ENCODE measurements around the gene RPS19BP1. TPM values are rescaled to one million over a fixed set of nuclear protein-coding genes. Genes with fewer than 3 reads are reported as not detected.

RPS19BP1 gene
- total and polyA plus RNA-seq, 2 donors = 20.0 to 147 TPM

DNA sequence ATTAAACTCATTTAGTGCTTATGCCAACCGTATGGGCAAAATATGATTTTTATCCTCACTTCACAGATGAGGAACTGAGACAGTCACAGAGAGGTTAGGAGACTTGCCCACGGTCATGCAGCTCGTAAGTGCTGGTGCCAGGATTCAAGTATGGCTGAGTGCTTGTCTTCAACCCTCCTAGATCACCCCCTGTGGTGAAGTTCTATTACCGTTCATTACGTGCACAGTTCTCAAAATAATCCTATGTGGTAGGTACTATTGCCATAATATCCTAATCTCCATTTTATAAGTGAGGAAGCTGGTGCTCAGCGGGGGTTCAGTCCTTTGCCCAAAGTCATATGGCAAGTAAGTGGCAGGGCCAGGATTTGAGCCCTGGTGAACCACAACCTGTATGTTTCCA, 28.9 kb downstream of the RPS19BP1 start:
- Histone ChIP-seq H3K4me1 (ENCODE audit: insufficient read depth) (peaks cover 4% of the 10 kb centered on the region), H3K36me3 (ENCODE audit: insufficient read depth) (no peaks in the 10 kb centered on the region), H3K27ac (ENCODE audit: low read depth) (no peak overlapping the region), H3K4me3 (ENCODE audit: low read depth, low read length) (no peak overlapping the region)
- 58% methylated on average over 6 of the region's 6 CpGs for WGBS
- DNase-seq (ENCODE audit: extremely low spot score) = no peak

DNA sequence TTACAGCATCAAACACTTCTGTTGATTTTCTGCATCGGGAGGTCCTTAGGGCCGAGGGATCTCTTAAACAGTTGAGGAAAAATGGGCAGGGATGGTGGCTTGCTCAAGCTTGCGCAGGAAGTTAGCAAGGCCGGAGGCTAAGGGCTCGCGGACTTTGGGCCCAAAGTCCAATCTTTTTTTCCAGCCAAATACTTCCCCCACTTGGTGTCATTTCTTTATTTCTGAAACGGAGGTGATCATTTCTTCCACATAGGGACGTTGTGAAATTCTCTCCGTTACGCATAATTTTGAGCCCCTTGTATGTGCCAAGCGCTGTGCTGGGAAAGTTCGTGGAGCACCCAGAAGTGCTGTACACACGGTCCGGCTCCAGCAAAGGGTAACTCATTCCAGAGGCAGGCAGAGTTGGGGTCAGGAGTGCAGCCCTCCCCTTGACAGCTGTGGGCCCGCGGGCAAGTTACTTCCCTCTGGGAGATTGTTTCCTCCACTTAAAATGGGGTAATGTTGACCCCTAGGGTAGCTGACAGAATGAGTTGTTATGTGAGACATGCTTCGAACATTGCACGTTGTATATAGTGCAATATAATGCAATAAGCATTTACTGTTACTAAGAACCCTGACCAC, 29.6 kb downstream of the RPS19BP1 start:
- 10% methylated on average over 18 of the region's 18 CpGs for WGBS
- Histone ChIP-seq H3K4me1 (ENCODE audit: insufficient read depth) (peaks cover 4% of the 10 kb centered on the region), H3K36me3 (ENCODE audit: insufficient read depth) (no peaks in the 10 kb centered on the region), H3K4me3 (ENCODE audit: low read depth, low read length) (peak overlapping the region; percentile 91), H3K27ac (ENCODE audit: low read depth) (no peak overlapping the region)
- DNase-seq (ENCODE audit: extremely low spot score) = no peak

DNA sequence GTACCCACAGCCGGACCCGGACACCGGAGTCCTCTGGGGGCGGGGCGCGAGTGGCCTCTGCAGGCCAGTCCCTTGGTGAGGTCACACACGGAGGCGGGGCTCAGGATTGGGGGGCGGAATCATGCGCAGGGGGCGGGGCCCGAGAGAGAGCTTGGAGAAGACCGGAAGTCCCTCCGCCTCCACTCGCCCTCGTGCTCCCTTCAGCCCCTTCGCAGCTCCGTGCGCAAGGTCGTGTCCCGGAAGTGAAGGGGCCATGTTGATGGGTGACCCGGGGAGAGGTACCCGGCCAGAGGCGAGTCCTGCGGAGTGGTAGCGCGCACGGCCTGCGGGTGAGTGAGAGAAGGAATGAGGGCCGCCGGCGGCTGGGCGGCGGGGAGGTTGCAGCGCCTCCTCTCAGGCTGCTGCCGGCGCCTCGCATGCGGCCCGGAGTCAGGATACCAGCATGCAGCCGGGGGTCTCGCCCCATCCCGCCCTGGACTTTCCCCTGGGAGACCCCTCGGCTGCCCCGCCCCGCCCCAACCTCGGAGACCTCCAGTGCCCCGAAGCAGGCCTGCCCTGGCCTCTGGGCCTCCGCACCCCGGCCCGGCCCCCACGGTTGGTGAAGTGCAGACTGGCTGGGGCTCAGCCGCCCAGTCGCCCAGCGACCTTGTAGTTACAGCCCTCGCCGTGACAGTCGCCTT, 30.3 kb downstream of the RPS19BP1 start, which contains the start of gene MIEF1:
Gene MIEF1, plus strand, starts transcription at position 182 of the 680 bp plus-strand sequence. CDS start 9,005 bp downstream, outside the sequence.
- DNase-seq (ENCODE audit: extremely low spot score) = peak; percentile 93
- WGBS = under 1% methylated on average over 58 of the region's 58 CpGs
- Histone ChIP-seq H3K4me3 (ENCODE audit: low read depth, low read length) (peak within 1 kb of the TSS; percentile 91), H3K36me3 (ENCODE audit: insufficient read depth) (no peaks in the 10 kb centered on the region), H3K27ac (ENCODE audit: low read depth) (peak within 1 kb of the TSS; percentile 84), H3K4me1 (ENCODE audit: insufficient read depth) (peaks cover 4% of the 10 kb centered on the region)

DNA sequence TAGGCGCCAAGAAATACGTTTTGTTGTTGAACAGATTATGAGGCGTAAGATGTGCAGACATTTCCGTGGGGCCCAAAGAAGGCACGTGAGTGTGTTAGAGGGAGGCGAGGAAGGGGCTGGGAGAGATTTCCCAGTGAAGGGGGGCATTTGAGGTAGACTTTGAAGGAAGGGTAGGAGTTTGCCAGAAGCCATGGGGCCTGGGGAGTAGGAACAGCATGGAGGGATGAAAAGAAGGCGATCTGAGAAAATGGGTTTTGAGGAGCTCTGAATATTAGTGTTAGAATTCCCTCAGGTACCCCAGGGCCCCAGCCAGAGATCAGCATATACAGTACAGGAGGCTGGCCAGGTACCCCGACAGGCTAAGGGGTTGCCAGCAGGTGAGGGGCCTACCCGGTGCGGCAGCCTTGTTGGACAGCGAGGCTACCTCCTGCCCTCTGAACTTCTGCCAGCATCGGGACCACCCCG, 30.9 kb downstream of the RPS19BP1 start:
- WGBS = 21% methylated on average over 13 of the region's 13 CpGs
- Histone ChIP-seq H3K4me1 (ENCODE audit: insufficient read depth) (peaks cover 4% of the 10 kb centered on the region), H3K27ac (ENCODE audit: low read depth) (peak overlapping the region; percentile 84), H3K36me3 (ENCODE audit: insufficient read depth) (no peaks in the 10 kb centered on the region), H3K4me3 (ENCODE audit: low read depth, low read length) (peak overlapping the region; percentile 17)
- DNase-seq (ENCODE audit: extremely low spot score) = no peak

DNA sequence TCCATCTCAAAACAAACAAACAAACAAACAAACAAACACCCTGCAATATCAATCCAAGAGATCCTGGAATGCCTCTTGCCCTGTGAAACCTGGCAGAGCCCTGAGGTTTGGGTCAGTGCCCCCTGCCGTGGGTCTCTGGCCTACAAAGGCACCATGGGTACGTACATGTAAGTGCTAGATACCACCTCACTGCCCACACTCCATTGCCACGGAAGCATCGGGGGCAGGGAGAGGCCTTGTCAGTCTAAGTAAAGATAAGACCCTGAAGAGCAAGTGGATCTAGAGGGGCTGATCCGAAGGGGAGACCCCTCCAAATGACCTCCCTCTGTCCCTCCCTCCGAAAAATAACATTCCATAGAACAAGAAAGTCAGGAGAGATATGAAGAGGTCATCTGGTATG, 32.4 kb downstream of the RPS19BP1 start:
- WGBS = 86% methylated on average over 6 of the region's 6 CpGs
- H3K4me1 ChIP-seq (ENCODE audit: insufficient read depth) = peaks cover 4% of the 10 kb centered on the region

DNA sequence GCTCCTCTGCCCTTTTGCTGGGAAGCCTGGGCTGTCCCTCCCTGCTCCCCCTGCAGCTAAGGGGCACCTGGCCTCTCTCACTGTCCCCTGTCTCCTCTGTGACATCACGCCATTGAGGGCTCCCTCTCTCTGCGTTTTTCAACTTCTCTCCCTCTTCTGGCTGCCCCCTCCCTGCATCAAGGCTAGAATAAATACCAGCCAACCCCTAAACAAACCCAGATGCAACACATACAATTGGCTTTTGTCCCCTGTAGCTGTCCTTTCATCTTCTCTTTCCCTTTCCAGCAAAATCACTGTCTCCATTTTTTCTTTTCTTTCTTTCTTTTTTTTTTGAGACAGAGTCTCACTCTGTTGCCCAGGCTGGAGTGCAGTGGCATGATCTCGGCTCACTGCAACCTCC, 33.7 kb downstream of the RPS19BP1 start:
- peaks cover 4% of the 10 kb centered on the region for H3K4me1 ChIP-seq (ENCODE audit: insufficient read depth)
- 52% methylated on average over 3 of the region's 3 CpGs for WGBS
- no peak overlapping the region for H3K4me3 ChIP-seq (ENCODE audit: low read depth, low read length)
- H3K27ac ChIP-seq (ENCODE audit: low read depth) = no peak overlapping the region
- no peaks in the 10 kb centered on the region for H3K36me3 ChIP-seq (ENCODE audit: insufficient read depth)
- DNase-seq (ENCODE audit: extremely low spot score) = no peak

More for the DNA sequence above, 32.4 kb downstream of the RPS19BP1 start:
- Histone ChIP-seq H3K36me3 (ENCODE audit: insufficient read depth) (no peaks in the 10 kb centered on the region), H3K4me3 (ENCODE audit: low read depth, low read length) (no peak overlapping the region), H3K27ac (ENCODE audit: low read depth) (no peak overlapping the region)
- DNase-seq (ENCODE audit: extremely low spot score) = no peak

DNA sequence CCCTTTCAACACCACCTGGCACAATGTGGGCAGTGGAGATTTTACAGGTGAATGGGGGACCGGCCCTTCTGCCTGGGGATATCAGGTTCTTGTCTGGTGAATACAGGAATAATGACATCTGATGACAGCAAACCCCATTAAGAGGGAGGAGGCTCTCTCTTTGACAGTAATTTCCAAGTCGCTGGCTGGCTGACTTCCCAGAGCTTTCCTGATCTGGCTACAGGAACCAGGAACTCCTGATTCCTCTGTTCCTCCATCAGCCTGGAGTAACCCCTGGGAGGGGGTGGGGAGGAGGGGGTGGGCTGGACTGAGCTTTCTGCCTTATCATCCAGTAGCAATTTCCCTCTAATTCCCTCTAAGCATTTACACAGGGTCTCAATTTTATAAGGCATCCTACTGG, 34.2 kb downstream of the RPS19BP1 start:
- Histone ChIP-seq H3K4me3 (ENCODE audit: low read depth, low read length) (no peak overlapping the region), H3K36me3 (ENCODE audit: insufficient read depth) (no peaks in the 10 kb centered on the region), H3K4me1 (ENCODE audit: insufficient read depth) (peaks cover 4% of the 10 kb centered on the region), H3K27ac (ENCODE audit: low read depth) (no peak overlapping the region)
- no peak for DNase-seq (ENCODE audit: extremely low spot score)
- WGBS = 25% methylated on average over 2 of the region's 2 CpGs

DNA sequence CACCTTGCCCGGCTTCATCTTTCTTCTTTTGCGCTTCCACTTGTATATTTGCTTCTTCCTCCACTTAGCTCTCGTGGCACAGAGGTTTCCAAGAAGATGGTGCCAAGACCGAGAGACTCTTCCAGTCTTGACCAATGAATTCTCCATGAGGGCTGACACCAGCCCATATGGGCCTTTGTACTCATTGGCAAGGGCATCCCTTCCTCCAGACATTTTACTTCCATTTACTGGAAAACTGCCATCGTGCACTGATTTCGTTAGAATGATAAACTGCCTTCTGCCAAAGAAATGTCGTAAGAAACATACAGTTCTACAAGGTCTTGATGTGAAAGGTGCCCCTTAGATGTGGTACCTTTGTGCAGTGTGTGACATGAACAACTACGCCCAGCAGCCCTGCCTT, 35.1 kb downstream of the RPS19BP1 start:
- 81% methylated on average over 8 of the region's 8 CpGs for WGBS
- no peak for DNase-seq (ENCODE audit: extremely low spot score)
- no peak overlapping the region for H3K4me3 ChIP-seq (ENCODE audit: low read depth, low read length)
- no peaks in the 10 kb centered on the region for H3K36me3 ChIP-seq (ENCODE audit: insufficient read depth)
- H3K27ac ChIP-seq (ENCODE audit: low read depth) = no peak overlapping the region
- no peaks in the 10 kb centered on the region for H3K4me1 ChIP-seq (ENCODE audit: insufficient read depth)

DNA sequence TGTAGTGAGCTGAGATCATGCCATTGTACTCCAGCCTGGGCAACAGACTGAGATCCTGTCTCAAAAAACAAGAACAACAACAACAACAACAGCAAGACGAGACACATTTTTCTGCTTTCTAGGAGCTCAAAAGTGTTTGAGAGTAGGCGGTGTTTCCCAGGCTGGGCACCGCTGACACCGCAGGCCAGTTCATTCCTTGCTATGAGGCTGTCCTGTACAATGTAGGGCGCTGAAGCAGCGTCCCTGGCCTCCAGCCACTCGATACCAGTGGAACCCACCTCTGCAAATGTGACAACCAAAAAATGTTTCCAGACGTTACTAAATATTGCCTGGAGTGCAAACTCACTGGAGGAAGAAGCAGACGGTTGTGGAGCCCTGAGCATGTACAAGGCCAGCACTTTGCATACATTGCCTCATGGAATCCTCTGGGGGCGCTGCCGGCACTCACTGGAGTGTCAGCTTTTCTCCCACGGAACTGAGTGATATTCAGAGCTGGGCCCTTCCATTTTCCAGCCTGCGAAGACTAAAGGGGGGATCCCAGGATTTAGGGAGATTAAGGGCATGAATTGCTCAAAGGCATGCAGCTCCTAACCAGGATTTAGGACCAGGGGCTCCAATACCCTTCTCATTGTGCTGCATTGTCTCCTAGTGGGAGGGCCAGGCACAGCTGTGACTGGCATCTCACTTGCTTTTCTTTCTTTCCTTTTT, 36.3 kb downstream of the RPS19BP1 start:
- no peak for DNase-seq (ENCODE audit: extremely low spot score)
- no peak overlapping the region for H3K27ac ChIP-seq (ENCODE audit: low read depth)
- H3K4me3 ChIP-seq (ENCODE audit: low read depth, low read length) = no peak overlapping the region
- no peaks in the 10 kb centered on the region for H3K4me1 ChIP-seq (ENCODE audit: insufficient read depth)
- no peaks in the 10 kb centered on the region for H3K36me3 ChIP-seq (ENCODE audit: insufficient read depth)
- WGBS = 42% methylated on average over 13 of the region's 13 CpGs

DNA sequence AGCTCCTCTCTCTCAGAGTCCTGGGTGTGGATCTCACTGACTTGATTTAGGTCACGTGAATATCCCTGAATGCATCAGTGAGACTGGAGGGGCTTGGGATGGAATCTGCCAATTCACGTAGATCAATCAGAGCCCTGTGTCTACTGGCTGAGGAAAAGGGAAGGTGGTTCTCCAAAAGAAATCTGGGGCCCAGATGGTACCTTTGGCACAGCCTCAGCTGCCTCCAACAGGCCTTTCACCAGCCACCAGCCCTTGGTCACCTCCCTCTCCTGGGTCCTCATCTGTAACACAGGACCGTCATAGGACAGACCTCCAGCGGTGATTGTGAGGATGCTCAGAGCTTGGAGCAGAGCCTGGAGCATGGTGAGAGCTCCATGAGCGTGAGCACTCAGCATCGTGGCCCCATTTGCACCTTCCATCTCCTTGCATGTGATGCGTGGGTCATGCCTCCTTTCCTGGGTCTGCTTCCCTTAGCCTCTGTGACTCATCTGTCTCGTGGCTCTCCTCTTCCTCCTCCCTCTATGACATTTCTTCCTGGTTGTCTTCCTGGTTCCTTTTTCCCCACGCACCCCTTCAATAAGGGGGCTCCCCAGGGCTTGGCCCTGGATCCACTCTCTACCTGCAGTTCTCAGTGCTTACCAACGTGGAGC, 38.0 kb downstream of the RPS19BP1 start:
- WGBS = 81% methylated on average over 10 of the region's 10 CpGs
- DNase-seq (ENCODE audit: extremely low spot score) = no peak
- no peaks in the 10 kb centered on the region for H3K4me1 ChIP-seq (ENCODE audit: insufficient read depth)
- H3K36me3 ChIP-seq (ENCODE audit: insufficient read depth) = no peaks in the 10 kb centered on the region
- no peak overlapping the region for H3K4me3 ChIP-seq (ENCODE audit: low read depth, low read length)
- no peak overlapping the region for H3K27ac ChIP-seq (ENCODE audit: low read depth)

DNA sequence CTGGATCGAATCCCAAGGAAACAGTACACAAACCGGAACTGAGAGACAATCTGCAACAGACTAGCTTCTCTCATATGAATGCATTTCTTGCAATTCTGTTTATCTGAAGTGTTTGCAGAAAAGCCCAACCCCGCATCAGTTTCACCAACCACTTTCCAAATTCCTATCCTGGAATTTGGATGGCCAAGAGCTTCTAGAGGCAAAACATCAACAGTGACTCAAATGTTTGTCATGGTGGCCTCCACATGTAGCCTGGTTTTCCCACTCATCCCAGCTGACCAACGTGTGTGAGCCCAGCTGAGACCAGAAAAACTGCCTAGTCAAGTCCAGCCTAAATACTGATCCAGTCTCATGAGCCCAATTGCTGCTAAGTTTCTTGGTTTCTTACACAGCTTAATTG, 38.8 kb downstream of the RPS19BP1 start:
- H3K36me3 ChIP-seq (ENCODE audit: insufficient read depth) = no peaks in the 10 kb centered on the region
- 44% methylated on average over 4 of the region's 4 CpGs for WGBS
- H3K4me3 ChIP-seq (ENCODE audit: low read depth, low read length) = no peak overlapping the region
- no peak overlapping the region for H3K27ac ChIP-seq (ENCODE audit: low read depth)
- no peaks in the 10 kb centered on the region for H3K4me1 ChIP-seq (ENCODE audit: insufficient read depth)
- DNase-seq (ENCODE audit: extremely low spot score) = no peak

DNA sequence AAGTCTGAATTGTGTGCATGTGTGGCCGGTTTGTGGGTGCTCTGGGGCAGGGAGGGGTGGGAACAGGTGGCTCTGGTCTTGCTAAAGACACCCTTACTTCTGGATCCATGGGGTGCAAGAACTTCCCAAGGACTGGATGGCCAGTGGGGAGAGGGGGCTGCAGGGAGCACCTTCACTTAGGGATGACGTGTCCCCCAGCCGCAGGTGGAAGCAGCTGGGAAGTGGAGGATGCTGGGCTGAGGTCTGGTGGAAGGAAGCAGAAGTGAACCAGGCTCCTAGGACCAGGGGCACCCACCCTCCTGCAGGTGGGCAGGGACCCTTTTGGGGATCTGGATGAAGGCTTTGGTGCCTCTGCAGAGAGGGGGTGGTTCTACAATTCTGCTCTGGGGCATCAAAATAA, 40.4 kb downstream of the RPS19BP1 start:
- WGBS = 86% methylated on average over 3 of the region's 3 CpGs
- H3K4me1 ChIP-seq (ENCODE audit: insufficient read depth) = no peaks in the 10 kb centered on the region
- DNase-seq (ENCODE audit: extremely low spot score) = no peak

DNA sequence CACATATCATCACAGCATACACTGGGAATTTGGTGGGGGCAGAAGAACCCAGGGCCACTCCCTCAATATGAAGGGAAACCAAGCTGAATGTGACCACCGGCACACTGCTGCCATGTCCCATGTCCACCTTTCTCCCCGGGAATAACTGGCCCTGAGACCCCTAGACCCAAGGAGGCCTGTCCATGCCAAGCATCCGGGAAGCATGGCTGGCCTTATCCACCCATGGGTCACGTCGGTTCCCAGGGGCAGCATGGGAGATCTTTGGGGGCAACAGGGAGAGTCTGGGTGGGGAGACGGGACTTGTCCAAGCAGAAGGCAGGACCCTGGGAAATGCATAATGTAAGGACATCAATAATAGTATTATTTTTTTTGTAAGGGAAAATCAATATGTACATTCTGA, 40.9 kb downstream of the RPS19BP1 start:
- Histone ChIP-seq H3K4me3 (ENCODE audit: low read depth, low read length) (no peak overlapping the region), H3K36me3 (ENCODE audit: insufficient read depth) (no peaks in the 10 kb centered on the region), H3K4me1 (ENCODE audit: insufficient read depth) (no peaks in the 10 kb centered on the region), H3K27ac (ENCODE audit: low read depth) (no peak overlapping the region)
- 86% methylated on average over 6 of the region's 6 CpGs for WGBS
- DNase-seq (ENCODE audit: extremely low spot score) = no peak

More for the DNA sequence above, 40.4 kb downstream of the RPS19BP1 start:
- Histone ChIP-seq H3K4me3 (ENCODE audit: low read depth, low read length) (no peak overlapping the region), H3K27ac (ENCODE audit: low read depth) (no peak overlapping the region), H3K36me3 (ENCODE audit: insufficient read depth) (no peaks in the 10 kb centered on the region)
